GM23248 (cell line): ENCODE measurements around the gene TUFT1.

ENCODE experiments used
- EZH2 ChIP-seq: fragments of 200-600 bp; sonication (generic); IDR thresholded peaks from 2 replicates; pipeline ENCODE4 v1.6.1; 2018; ENCODE audit warnings: antibody characterized with exemption, mild to moderate bottlenecking; ENCODE audit not compliant: insufficient read depth, poor library complexity, severe bottlenecking
- EZH2phosphoT487 ChIP-seq: fragments of 200-600 bp; sonication (generic); IDR thresholded peaks from 2 replicates; pipeline ENCODE4 v1.6.1; 2018; ENCODE audit warnings: antibody characterized with exemption, moderate library complexity, mild to moderate bottlenecking, low read depth; ENCODE audit not compliant: insufficient read depth

- TF ChIP-seq EZH2, result no peak
- no peak for TF ChIP-seq EZH2phosphoT487
Measured at GRCh38 chr1:151624783-151625182, 84.7 kb downstream of the TUFT1 start.
